HCT116 (cell line): ENCODE results near the gene SNX13. TPM values are rescaled to one million over a fixed set of nuclear protein-coding genes. Genes with fewer than 3 reads are reported as not detected.

ENCODE experiments used
- ATAC-seq: fragments of 200-7000 bp; cut with Tn5 transposase; 2 replicates; pipeline ENCODE4 v1.9.1; 2020; ENCODE audit warnings: mild to moderate bottlenecking, moderate library complexity
- BruUV-seq: library from RNA; stranded (reverse); fragments of 400-500 nt; replicated peaks from 2 replicates; lab custom pipeline; 2021; lab: Mats Ljungman, UMichigan
- CTCF ChIA-PET: fragments of 300-600 bp; sonication (Branson Sonifier 250); formaldehyde crosslinking; loops from one replicate; lab custom pipeline; 2021; ENCODE audit warnings: antibody characterized with exemption; lab: Charles Lee
- POLR2A ChIA-PET: fragments of 300-600, 350-600 bp; sonication (Branson Sonifier 250); formaldehyde crosslinking; loops from one replicate; lab custom pipeline; 2021; ENCODE audit warnings: antibody characterized with exemption; lab: Charles Lee
- RAD21 ChIA-PET, 2 experiments: fragments of 300-600 bp; sonication (Branson Sonifier 250); formaldehyde crosslinking; loops; one replicate each; lab custom pipeline; 2023; ENCODE audit warnings: low total read pairs in 2 of 2; ENCODE audit not compliant: uncharacterized antibody in 2 of 2, unreplicated experiment in 2 of 2, low non-redundant PET in 1 of 2; lab: Charles Lee
- DNase-seq: peaks from one replicate; pipeline ENCODE4 v3.0.0-alpha.2; 2010; ENCODE audit warnings: low read depth, low spot score
- H2AFZ ChIP-seq: fragments of 200-600 bp; shearing (Covaris generic), sonication (generic); 2 replicates; pipeline ENCODE4 v1.6.1; 2017; ENCODE audit warnings: low read depth, mixed run types, mixed read lengths, antibody characterized with exemption, low read length; ENCODE audit not compliant: poor library complexity, severe bottlenecking
- H3K27ac ChIP-seq: 2 replicates; pipeline ENCODE4 v1.5.1; 2012; ENCODE audit warnings: low read depth, low read length
- H3K27me3 ChIP-seq: fragments of 200-600 bp; sonication (generic); 2 replicates; pipeline ENCODE4 v1.6.1; 2016; ENCODE audit warnings: mixed run types, low read length, mixed read lengths; ENCODE audit not compliant: insufficient read depth
- H3K36me3 ChIP-seq, 2 experiments: fragments of 200-500 bp in 1 of 2; fragments of 200-600 bp in 1 of 2; sonication (Bioruptor generic) in 1 of 2; sonication (generic) in 1 of 2; 2 replicates each; pipeline versions ENCODE4 v1.5.1 to v1.6.1; 2014 to 2016; ENCODE audit warnings: low read length in 2 of 2, inconsistent platforms in 1 of 2, mixed read lengths in 1 of 2, mixed run types in 1 of 2; ENCODE audit not compliant: insufficient read depth in 2 of 2, control insufficient read depth in 1 of 2
- H3K4me1 ChIP-seq, 2 experiments: fragments of 200-600 bp in 1 of 2; sonication (generic) in 1 of 2; 2 replicates each; pipeline versions ENCODE4 v1.5.1 to v1.6.1; 2012 to 2017; ENCODE audit warnings: low read length in 2 of 2, inconsistent platforms in 1 of 2, mild to moderate bottlenecking in 1 of 2, mixed read lengths in 1 of 2, mixed run types in 1 of 2, moderate library complexity in 1 of 2; ENCODE audit not compliant: insufficient read depth in 2 of 2, control insufficient read depth in 1 of 2
- H3K4me2 ChIP-seq: fragments of 200-600 bp; sonication (generic); 2 replicates; pipeline ENCODE4 v1.6.1; 2017; ENCODE audit warnings: mixed run types, low read length, mixed read lengths
- H3K4me3 ChIP-seq, 2 experiments: fragments of 200-600 bp in 1 of 2; sonication (generic) in 1 of 2; replicated peaks in 1 of 2; 2 replicates each; pipeline ENCODE4 v1.5.1; 2011 to 2016; ENCODE audit warnings: low read length in 2 of 2, control low read depth in 1 of 2, low read depth in 1 of 2, mild to moderate bottlenecking in 1 of 2, mixed read lengths in 1 of 2, mixed run types in 1 of 2
- H3K79me2 ChIP-seq: fragments of 200-600 bp; sonication (generic); 2 replicates; pipeline ENCODE4 v1.6.1; 2017; ENCODE audit warnings: mild to moderate bottlenecking, mixed run types, low read length, moderate library complexity, mixed read lengths; ENCODE audit not compliant: insufficient read depth
- H3K9ac ChIP-seq: fragments of 200-600 bp; sonication (generic); 2 replicates; pipeline ENCODE4 v1.6.1; 2016; ENCODE audit warnings: low read length, mixed read lengths
- H3K9me2 ChIP-seq: fragments of 200-600 bp; sonication (generic), shearing (Covaris generic); 2 replicates; pipeline ENCODE4 v1.6.1; 2017; ENCODE audit warnings: mixed run types, mild to moderate bottlenecking, moderate library complexity; ENCODE audit not compliant: insufficient read depth
- H3K9me3 ChIP-seq, 2 experiments: fragments of 200-500 bp in 1 of 2; fragments of 200-600 bp in 1 of 2; sonication (Bioruptor generic) in 1 of 2; sonication (generic) in 1 of 2; 2 replicates each; pipeline ENCODE4 v1.6.1; 2014 to 2017; ENCODE audit warnings: low read length in 2 of 2, mixed read lengths in 2 of 2, inconsistent platforms in 1 of 2, low read depth in 1 of 2, mild to moderate bottlenecking in 1 of 2, mixed run types in 1 of 2, moderate library complexity in 1 of 2; ENCODE audit not compliant: control insufficient read depth in 1 of 2, insufficient read depth in 1 of 2
- H4K20me1 ChIP-seq: fragments of 200-600 bp; sonication (generic), shearing (Covaris generic); 2 replicates; pipeline ENCODE4 v1.6.1; 2017; ENCODE audit warnings: mixed run types, mild to moderate bottlenecking, moderate library complexity; ENCODE audit not compliant: insufficient read depth
- CTCF ChIP-seq, 3 experiments: fragments of 200-600 bp in 1 of 3; sonication (generic) in 1 of 3; IDR thresholded peaks in 2 of 3; conservative IDR thresholded peaks in 1 of 3; 2 replicates each; pipeline ENCODE4 v1.5.1; 2012 to 2017; ENCODE audit warnings: low read depth in 2 of 3, low read length in 2 of 3, antibody characterized with exemption in 1 of 3, borderline replicate concordance in 1 of 3, control low read depth in 1 of 3, mild to moderate bottlenecking in 1 of 3, mixed read lengths in 1 of 3, mixed run types in 1 of 3, moderate library complexity in 1 of 3; ENCODE audit not compliant: insufficient read depth in 1 of 3
- ELF1 ChIP-seq: IDR thresholded peaks from 2 replicates; pipeline ENCODE4 v1.6.1; 2012; ENCODE audit warnings: low read depth, borderline replicate concordance
- EZH2 ChIP-seq: fragments of 200-600 bp; sonication (generic); IDR thresholded peaks from 2 replicates; pipeline ENCODE4 v1.6.1; 2017; ENCODE audit warnings: antibody characterized with exemption, mixed run types
- JUND ChIP-seq: IDR thresholded peaks from 2 replicates; pipeline ENCODE4 v1.6.1; 2012
- POLR2A ChIP-seq: IDR thresholded peaks from 2 replicates; pipeline ENCODE4 v1.7.0; 2011; ENCODE audit warnings: borderline replicate concordance; ENCODE audit not compliant: insufficient read depth, insufficient read length; ENCODE audit errors: extremely low read depth
- RAD21 ChIP-seq: IDR thresholded peaks from 2 replicates; pipeline ENCODE4 v1.6.1; 2012; ENCODE audit warnings: low read depth, mild to moderate bottlenecking
- SIN3A ChIP-seq: IDR thresholded peaks from 2 replicates; pipeline ENCODE4 v1.6.1; 2012; ENCODE audit warnings: low read depth
- SRF ChIP-seq: IDR thresholded peaks from 2 replicates; pipeline ENCODE4 v1.6.1; 2012; ENCODE audit warnings: low read depth
- TCF7L2 ChIP-seq: IDR thresholded peaks from 2 replicates; pipeline ENCODE4 v1.7.0; 2011; ENCODE audit warnings: borderline replicate concordance, inconsistent platforms; ENCODE audit not compliant: insufficient read depth, insufficient read length; ENCODE audit errors: extremely low read depth
- YY1 ChIP-seq: IDR thresholded peaks from 2 replicates; pipeline ENCODE4 v1.6.1; 2011; ENCODE audit warnings: low read length, low read depth, moderate library complexity, mild to moderate bottlenecking; ENCODE audit not compliant: insufficient replicate concordance; ENCODE audit errors: extremely low read depth
- ZFX ChIP-seq: fragments of 450-650 bp; IDR thresholded peaks from 2 replicates; pipeline ENCODE4 v1.6.1; 2017
- ZNF274 ChIP-seq: fragments of 200-500 bp; sonication (Bioruptor generic); IDR thresholded peaks from 2 replicates; pipeline ENCODE4 v1.6.1; 2014; ENCODE audit warnings: mild to moderate bottlenecking, low read depth, low read length, inconsistent platforms
- intact Hi-C: fragments of 100-400 bp; cut with micrococcal nuclease; formaldehyde crosslinking; loops from 2 replicates; pipeline ENCODE4 v1.10.0; 2022
- total RNA-seq: library from RNA; stranded (reverse); gene quantifications from one replicate; pipeline ENCODE4 v1.2.1, GENCODE V29; 2021; ENCODE audit not compliant: unreplicated experiment

SNX13 gene
- total RNA-seq, 1 experiment from 2014 or later, result 33.4 TPM

GRCh38 chr7:17774248-17774647 lies 166.0 kb downstream of the SNX13 start:
- no peaks in the 10 kb centered on the region for H3K9me2 ChIP-seq
- RAD21 ChIA-PET, result no interaction called here
- H4K20me1 ChIP-seq, result 0 out of 2 replicates have a peak, but pooled peaks cover 4% of the 10 kb centered on the region
- no peak overlapping the region for H3K4me3 ChIP-seq
- CTCF ChIA-PET, result no interaction called here
- peak; percentile 31; the same call in 1 of the 2 replicates for ATAC-seq
- BruUV-seq, result no TSS peak
- H3K9ac ChIP-seq, result no peak overlapping the region
- POLR2A ChIA-PET, result no interaction called here
- H3K79me2 ChIP-seq, result no peaks in the 10 kb centered on the region
- no peak overlapping the region for H3K27ac ChIP-seq
- H3K4me2 ChIP-seq, result no peak overlapping the region
- H3K27me3 ChIP-seq, result no peaks in the 10 kb centered on the region
- intact Hi-C loops, result no loop called here
- no peak for TF ChIP-seq CTCF (IDR thresholded peaks at IDR 0.05 in 2 of 3, conservative IDR thresholded peaks at IDR 0.05 in 1 of 3; ENCODE audit: borderline replicate concordance in 1 of 3, insufficient read depth in 1 of 3, low read depth in 2 of 3, low read length in 2 of 3)
- TF ChIP-seq YY1, result no peak
- TF ChIP-seq TCF7L2, result no peak
- no peak for TF ChIP-seq ZNF274
- TF ChIP-seq SRF, result no peak
- TF ChIP-seq SIN3A, result no peak
- no peak for TF ChIP-seq POLR2A
- TF ChIP-seq ELF1, result no peak
- TF ChIP-seq RAD21, result no peak
- TF ChIP-seq JUND, result no peak
- TF ChIP-seq EZH2, result no peak
- no peak for TF ChIP-seq ZFX
- H3K9me3 ChIP-seq, result no peaks in the 10 kb centered on the region
- H3K36me3 ChIP-seq, result no peaks in the 10 kb centered on the region
- H2AFZ ChIP-seq, result no peak overlapping the region
- DNase-seq, result no peak
- no peaks in the 10 kb centered on the region for H3K4me1 ChIP-seq
